IPS DF 6.9 (cell line): Measurements from ENCODE around the gene AGL.
"Not testable (repeated sequence)": the region's sequence is repeated elsewhere in the genome, so short reads cannot be mapped to it uniquely, and the experiment has no call there.

Source experiments
- DNase-seq: peaks from one replicate; pipeline ENCODE4 v3.0.0-alpha.2; 2013; ENCODE audit warnings: low read depth, low spot score
- H3K27ac ChIP-seq: one replicate; pipeline ENCODE4 v1.5.1; 2013; ENCODE audit warnings: low read length, control low read depth
- H3K27me3 ChIP-seq: 2 replicates; pipeline ENCODE4 v1.6.1; 2013; ENCODE audit warnings: mild to moderate bottlenecking, low read length; ENCODE audit not compliant: control insufficient read depth, insufficient read depth
- H3K36me3 ChIP-seq: 2 replicates; pipeline ENCODE4 v1.6.1; 2013; ENCODE audit warnings: low read length; ENCODE audit not compliant: control insufficient read depth, insufficient read depth
- H3K4me1 ChIP-seq: 2 replicates; pipeline ENCODE4 v1.6.1; 2013; ENCODE audit warnings: low read length; ENCODE audit not compliant: control insufficient read depth, insufficient read depth
- H3K4me3 ChIP-seq: 2 replicates; pipeline ENCODE4 v1.5.1; 2013; ENCODE audit warnings: mild to moderate bottlenecking, low read length
- H3K9me3 ChIP-seq: 2 replicates; pipeline ENCODE4 v1.6.1; 2013; ENCODE audit warnings: low read length, inconsistent platforms; ENCODE audit not compliant: control insufficient read depth, insufficient read depth
- WGBS: extraction: QIAGEN DNeasy Blood & Tissue Kit; methylation state at CpG from one replicate; pipeline ENCODE4 v1.1.7; 2013; ENCODE audit warnings: mixed read lengths, missing lambda C conversion rate; ENCODE audit not compliant: insufficient read length, insufficient coverage; 5-methylcytosine and 5-hydroxymethylcytosine counted together

The AGL gene

GRCh38 chr1:99970713-99971255 lies 120.6 kb downstream of the AGL start:
- H3K9me3 ChIP-seq = no peaks in the 10 kb centered on the region
- no peak for DNase-seq
- H3K27me3 ChIP-seq = no peaks in the 10 kb centered on the region
- peaks cover 3% of the 10 kb centered on the region; the same call in 1 of the 2 replicates for H3K4me1 ChIP-seq
- H3K27ac ChIP-seq = no peak overlapping the region
- no CpG with 5 or more reads among the region's 7 CpGs for WGBS
- no peaks in the 10 kb centered on the region for H3K36me3 ChIP-seq
- peak overlapping the region; percentile 72; the same call in 1 of the 2 replicates for H3K4me3 ChIP-seq

GRCh38 chr1:99972066-99972465 lies 121.9 kb downstream of the AGL start:
- not testable (repeated sequence) for H3K27ac ChIP-seq, H3K27me3 ChIP-seq, H3K36me3 ChIP-seq, H3K9me3 ChIP-seq, H3K4me1 ChIP-seq, DNase-seq, H3K4me3 ChIP-seq
- WGBS = no CpG with 5 or more reads among the region's 7 CpGs
